ENCODE measurements around the gene MEF2A.
"Not testable (repeated sequence)": the region's sequence is repeated elsewhere in the genome, so short reads cannot be mapped to it uniquely, and the experiment has no call there.

The MEF2A gene

DNA sequence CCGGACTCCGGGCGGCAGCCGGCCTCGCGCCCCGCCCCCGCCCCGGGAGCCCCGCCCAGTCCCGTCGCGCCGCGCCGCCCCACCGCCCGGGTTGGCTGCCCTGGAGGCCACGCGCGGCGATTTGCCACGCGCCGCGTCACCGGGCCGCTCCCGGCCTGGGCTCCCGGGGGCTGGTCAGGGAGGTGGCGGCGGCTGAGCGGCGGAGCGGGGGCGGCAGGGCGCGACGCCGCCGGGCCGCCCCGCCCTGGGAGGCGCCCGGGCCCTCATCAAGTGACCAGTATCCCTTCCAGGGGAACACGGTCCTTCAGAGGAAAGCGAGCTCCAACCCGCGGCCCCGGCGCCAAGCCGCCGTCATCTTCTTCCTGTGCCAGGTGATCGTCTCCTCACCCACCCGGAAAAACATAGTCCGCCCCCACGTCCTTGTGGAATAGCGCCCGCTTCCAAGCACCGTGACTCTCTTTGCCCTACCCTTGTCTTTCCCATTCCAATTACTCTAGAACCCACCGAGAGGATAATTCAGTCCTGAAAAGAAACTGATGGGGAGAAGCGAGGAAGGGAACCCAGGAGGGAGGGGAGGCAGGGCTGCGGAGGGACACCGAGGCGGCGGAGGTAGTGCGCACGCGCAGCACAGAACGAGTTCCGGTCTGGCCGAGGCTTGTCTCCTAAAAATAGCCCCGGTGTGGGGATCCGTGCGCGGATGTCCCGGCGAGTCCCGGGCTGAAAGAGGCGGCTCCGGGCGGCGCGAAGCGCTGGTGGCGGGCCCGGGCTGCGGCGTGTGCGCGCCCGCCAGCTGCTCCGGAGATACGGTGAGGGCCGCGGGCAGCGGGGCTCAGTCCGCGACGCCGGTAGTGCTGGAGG is at the start of gene MEF2A:
Gene MEF2A (plus strand): TSS at position 686 of the 858 bp plus-strand sequence. CDS start 67,136 bp downstream, outside the sequence.
- DNase-seq (ENCODE audit: low spot score): peak; percentile 93

- DNase-seq (ENCODE audit: low spot score): no peak
These were observed 47.6 kb upstream of the MEF2A start for GRCh38 chr15:99518191-99518590.

DNA sequence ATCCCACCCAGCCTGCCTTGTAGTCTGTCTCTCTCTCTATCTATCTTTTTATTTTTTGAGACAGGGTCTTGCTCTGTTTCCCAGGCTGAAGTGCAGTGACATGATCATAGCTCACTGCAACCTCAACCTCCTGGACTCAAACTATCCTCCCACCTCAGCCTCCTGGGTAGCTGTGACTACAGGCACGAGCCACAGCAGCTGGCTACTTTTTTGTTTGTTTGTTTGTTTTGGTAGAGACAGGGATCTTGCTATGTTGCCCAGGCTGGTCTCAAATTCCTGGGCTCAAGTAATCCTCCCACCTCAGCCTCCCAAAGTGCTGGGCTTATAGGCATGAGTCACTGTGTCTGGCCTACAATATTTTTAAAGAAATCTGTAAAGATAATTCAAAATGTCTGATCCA is 46.4 kb upstream of the MEF2A start:
- DNase-seq (ENCODE audit: low spot score): not testable (repeated sequence)

GRCh38 chr15:99522288-99522687 is 43.5 kb upstream of the MEF2A start:
- peak; percentile 34 for DNase-seq (ENCODE audit: low spot score)

DNA sequence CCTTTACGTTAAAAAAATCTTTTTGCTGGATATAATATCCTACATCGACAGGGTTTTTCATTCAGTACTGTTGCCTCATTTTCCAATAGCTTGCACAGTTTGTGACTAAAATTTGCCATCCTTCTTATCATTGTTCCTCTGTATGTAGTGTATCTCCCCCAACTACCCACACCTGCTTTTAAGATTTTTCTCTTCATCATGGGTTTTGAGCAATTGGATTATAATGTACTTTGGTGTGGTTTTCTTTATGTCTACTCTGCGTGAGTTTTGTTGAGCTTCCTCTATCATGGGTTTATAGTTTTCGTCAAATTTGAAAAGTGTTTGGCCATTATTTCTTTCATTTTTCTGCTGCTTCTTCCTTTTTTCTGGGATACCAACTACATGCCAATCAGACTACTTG is 39.6 kb upstream of the MEF2A start:
- DNase-seq (ENCODE audit: low spot score): no peak

DNA sequence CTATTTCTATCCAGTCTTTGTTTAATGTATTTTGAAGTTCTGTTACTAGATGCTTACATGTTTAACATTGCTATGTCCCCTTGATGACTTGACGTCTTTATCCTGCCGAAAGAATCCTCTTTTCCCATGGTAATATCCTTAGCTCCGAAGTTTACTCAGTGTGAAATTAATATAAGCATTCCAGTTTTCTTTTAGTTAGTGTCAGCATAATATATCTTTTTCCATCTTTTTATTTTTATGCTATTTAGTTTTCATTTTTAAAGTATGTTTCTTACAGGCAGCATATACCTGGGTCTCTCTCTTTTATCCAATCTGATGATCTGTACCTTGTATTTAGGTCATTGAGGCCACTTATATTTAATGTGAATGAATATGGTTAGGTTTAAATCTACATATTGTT is 39.1 kb upstream of the MEF2A start:
- no peak for DNase-seq (ENCODE audit: low spot score)

DNA sequence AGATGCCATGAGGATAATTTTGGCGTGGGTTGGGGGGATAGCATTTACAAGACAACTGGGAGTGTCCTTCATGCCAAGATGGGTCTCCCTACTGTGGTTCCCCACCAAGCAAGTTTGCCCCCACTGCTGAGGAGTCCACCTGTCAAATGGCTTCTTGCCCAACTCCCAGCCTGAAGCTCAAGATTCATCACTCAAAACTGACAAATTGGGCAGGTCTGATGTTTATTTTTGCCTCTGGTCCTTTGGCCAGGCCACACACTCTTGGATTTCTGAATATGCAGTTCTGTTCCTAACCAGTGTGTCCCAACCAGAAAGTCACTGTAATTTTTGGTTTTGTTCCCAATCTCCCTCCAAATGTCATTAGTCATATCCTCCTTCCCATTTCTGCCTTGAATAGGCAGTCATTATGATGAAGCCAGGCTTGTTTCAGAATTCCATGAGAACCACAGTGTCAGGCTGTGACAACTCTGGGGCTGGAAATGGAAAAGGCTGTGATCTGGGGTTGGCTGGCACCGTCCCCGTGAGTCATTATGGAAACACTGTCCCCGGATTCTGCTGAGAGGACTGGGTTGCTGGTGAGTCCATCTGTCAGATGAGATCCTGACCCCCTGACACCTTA is 29.3 kb upstream of the MEF2A start:
- DNase-seq (ENCODE audit: low spot score): no peak

- no peak for DNase-seq (ENCODE audit: low spot score)
These were observed 28.4 kb upstream of the MEF2A start for GRCh38 chr15:99537344-99537743.

DNA sequence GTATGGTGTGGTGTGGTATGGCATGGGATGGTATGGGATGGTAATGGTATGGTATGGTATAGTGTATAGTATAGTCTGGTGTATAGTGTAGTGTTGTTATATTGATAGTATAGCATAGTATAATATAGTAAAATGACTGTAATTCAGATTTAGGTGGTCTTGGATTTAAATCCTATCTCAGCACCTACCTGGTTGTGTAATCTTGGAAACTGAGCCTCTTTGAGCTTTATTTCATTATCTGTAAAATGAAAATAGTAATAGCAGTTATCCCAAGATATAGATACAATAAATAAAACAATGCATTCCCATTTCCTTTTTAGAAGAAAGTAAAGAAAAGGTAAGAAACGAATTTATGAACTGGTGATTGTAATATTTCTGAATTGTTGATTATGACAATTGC is 27.5 kb upstream of the MEF2A start:
- DNase-seq (ENCODE audit: low spot score): no peak

- DNase-seq (ENCODE audit: low spot score): no peak
These were observed 23.0 kb upstream of the MEF2A start for GRCh38 chr15:99542828-99543227.

DNA sequence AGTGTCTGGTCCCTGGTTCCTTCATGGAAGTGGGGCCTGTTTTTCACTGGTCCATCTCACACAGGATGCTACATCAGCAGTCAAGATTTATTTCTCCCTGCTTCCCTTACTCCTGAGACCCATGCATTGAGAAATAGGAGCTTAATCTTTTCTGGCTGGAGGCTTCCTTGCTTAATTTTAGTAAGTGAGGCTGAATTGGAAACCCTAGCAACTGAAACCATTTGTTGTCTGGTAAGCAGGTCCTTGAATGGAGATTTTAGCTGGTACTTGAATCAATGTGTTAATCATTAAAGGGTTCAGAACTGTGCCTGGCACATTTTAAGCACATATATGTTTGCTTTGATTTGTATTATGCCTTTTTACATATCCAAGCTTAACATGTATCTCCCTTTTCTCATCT is 20.2 kb upstream of the MEF2A start:
- DNase-seq (ENCODE audit: low spot score): no peak

DNA sequence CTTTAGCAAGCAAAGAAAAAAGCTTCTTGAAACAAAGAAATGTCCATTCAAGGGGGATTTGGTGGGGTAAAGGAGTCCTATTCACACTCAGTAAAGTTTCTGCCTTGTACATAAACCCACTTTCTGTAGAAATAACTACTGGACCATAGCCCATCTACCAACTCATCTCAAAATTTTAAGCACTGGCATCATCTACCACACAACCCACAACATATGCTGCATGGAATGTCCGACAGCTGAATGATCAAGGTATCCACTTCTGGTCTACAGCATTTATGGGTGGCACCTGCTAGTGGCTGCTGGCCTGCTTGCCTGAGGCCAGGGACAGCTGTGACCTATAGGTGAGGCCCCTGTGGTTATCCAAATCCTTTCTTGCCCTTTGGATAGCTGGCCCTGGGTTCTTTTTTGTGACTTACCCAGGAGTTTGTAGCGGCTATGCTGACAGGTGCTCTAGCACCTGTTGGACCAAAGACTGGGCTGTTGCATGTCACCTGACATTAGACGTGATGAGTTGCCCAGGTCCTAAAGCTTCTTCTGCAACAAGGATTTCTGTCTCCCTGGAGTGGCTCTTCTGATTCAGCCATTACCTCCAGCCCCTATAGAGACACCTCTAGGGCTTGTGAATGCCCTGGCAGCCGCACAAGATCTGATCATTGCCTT is 19.2 kb upstream of the MEF2A start:
- no peak for DNase-seq (ENCODE audit: low spot score)

GRCh38 chr15:99547517-99547916 is 18.3 kb upstream of the MEF2A start:
- no peak for DNase-seq (ENCODE audit: low spot score)

GRCh38 chr15:99550077-99550476 is 15.7 kb upstream of the MEF2A start:
- no peak for DNase-seq (ENCODE audit: low spot score)

- no peak for DNase-seq (ENCODE audit: low spot score)
These were observed 13.7 kb upstream of the MEF2A start for GRCh38 chr15:99552111-99552510.

- no peak for DNase-seq (ENCODE audit: low spot score)
These were observed 10.8 kb upstream of the MEF2A start for GRCh38 chr15:99554880-99555488.

GRCh38 chr15:99556011-99556410 is 9.8 kb upstream of the MEF2A start:
- DNase-seq (ENCODE audit: low spot score): peak; percentile 73

- no peak for DNase-seq (ENCODE audit: low spot score)
These were observed 9.2 kb upstream of the MEF2A start for GRCh38 chr15:99556578-99556977.

DNA sequence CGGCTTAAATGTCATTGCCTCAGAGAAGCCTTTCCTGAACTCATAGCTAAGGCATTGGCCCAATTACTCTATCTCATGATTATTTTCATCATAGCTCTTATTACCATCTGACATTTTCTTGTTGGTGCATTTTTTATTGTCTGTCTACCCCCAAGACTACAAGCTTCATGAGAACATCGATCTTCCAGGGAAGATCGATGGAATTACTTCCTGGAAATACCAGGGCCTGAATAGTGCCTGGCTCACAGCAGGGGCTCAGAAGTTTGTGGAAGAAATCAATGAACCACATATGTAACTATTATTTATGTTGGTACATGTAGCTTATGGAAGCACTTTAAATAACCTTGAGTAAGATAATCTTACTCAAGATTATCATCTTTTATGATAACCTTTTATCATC is 7.7 kb upstream of the MEF2A start:
- DNase-seq (ENCODE audit: low spot score): no peak

DNA sequence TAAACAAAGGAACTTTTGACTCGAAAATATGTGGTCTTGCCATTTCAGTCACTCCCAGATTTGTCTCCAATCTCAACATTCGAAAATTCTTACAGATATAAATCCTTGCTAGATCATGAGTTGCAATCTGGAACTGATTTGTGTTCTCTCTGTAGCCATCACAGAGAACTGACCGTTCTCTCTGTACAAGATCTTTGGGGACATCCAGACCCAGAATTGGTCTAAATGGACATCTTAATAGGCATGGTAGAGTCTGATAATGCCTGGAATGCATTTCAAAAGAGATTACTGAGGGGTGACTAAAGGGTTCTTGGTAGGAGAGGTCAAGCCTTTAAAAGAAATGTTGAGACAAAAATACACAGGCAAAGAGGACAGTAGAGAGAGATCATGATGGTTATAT is 7.2 kb upstream of the MEF2A start:
- no peak for DNase-seq (ENCODE audit: low spot score)

- DNase-seq (ENCODE audit: low spot score): no peak
These were observed 4.1 kb upstream of the MEF2A start for GRCh38 chr15:99561476-99562230.

GRCh38 chr15:99562238-99562637 is 3.5 kb upstream of the MEF2A start:
- no peak for DNase-seq (ENCODE audit: low spot score)

Measured in NAMALWA (cell line).